ENCODE measurements around the gene SLC9A3. TPM values are rescaled to one million over a fixed set of nuclear protein-coding genes. Genes with fewer than 3 reads are reported as not detected.

SLC9A3 gene
- total RNA-seq, 1 donor from 2014 or later = 1.0 TPM

DNA sequence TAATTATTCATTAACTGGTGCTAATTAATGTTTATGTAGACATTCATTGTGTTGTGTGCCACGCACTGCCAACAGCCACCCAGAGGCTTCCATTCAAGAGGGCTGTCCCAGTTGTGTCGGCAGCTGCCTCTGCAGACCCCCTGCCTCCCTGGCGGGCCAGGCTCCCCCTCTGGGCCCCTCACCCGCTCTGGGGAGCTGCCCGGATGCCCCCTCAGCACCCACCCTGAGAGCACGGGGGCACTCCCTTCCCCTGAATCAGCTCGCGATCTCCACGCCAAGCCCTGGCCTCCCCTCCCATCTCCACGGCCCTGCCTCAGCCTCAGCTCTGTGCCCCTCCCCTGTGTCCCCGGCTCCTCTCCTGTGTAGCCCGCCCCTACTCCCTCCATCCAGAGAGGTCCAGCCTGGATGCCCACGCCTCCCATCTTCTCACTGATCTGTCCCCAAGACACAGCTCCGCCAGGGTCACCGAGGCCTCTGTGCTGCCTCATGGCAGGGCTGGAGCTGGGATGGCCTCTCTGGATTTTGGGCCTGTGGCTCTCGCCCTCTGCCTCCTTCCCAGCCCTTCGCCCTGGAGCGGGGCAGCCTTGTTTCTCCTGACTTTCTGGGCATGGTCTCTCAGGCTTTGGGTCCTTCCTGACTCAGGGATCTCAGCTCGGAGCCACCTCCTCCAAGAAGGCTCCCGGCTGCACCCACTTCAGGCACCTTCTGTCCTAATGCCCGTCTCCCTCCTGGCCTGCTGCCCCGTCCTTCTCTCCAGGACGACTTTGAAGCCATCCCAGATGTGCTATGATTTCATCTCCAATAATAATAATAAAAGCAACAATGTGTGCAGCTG lies 16.0 kb upstream of the SLC9A3 start:
- DNase-seq (ENCODE audit: low spot score) = peak; percentile 54
- intact Hi-C loops (cut with DNase I) = no loop called here

DNA sequence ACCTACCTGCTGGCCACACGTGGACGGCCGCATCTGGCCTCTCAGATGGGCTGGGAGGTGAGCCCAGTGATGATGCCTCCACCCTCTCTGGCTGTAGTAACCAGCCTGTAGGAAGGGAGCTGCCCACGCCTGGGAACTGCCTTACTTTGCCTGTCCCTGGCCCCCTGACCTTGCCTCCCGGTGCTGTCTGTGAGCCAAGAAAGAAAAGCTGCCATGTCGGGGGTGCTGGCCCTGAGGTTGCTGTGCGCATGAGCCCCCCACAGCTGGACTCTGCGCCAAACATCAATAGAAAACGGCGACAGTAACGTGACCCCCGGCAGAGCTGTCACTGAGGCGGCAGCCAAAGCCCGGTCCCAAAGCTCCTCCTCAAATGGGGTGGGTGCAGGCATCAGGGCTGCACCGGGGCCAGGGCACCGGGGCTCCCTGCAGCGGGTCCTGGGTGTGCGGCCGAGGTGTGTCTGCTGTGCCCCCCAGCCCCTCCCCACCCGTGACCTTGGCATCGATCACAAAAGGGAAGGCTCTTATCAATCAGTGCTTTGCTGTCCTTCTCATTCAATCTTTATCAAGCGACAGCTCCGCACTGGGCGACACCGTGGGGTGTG lies 15.3 kb upstream of the SLC9A3 start:
- intact Hi-C loops (cut with DNase I) = no loop called here
- no peak for DNase-seq (ENCODE audit: low spot score)

DNA sequence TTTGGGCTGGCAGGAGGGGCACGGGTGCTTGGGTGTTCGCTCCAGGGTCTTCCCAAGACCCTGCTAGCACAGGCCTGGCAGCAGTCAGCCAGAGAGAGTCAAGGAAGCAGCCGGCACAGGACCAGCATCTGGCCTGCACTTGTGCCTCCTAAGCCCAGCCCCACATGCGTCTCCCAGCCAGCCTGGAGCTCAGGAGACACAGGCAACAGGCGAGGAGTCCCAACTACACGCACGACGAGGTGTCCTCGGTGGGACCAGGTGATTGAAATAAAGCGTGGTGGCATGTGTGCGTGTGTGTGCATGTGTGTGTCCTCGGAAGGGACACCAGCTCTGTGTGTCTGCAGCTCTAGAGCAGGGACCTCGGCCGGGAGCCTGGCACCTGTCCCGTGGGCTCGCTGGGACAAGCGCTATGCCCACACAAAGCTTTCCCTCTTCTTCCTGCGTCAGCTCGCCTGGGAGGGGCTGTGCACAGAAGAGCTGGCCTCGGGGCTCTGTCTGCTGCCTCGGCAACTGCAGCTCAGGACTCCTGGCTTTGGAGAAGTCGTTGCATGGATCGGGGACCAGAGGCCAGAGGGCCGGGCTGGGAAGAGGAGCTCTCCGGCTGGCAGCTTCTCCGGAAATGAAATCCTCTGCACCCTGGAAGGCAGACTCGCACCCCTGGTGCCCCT lies 14.7 kb upstream of the SLC9A3 start:
- intact Hi-C loops (cut with DNase I) = no loop called here
- DNase-seq (ENCODE audit: low spot score) = no peak

DNA sequence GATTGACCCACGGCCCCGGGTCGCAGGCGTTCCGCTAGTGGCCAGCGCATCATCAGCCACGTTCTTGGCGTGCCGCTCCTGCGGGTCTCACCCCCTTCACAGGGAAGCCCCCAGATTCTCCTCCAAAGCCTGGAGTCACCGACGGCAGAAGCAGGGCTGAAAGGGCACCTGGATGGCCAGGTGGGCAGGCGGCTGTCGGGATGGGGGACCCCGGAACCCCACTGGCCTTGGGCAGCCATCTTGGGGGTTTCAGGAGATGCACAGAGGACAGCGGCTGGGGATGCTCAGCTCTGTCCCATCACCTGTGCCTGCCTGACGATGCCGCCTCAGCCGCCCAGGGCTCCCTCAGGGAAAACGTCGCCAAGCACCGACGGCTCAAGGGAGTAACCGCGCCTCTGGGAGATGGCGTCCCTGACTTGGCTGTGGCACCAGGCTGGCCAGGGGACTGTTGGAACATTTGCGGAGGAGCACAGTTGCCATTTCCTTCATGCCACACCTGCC lies 14.1 kb upstream of the SLC9A3 start:
- intact Hi-C loops (cut with DNase I) = no loop called here
- DNase-seq (ENCODE audit: low spot score) = no peak

DNA sequence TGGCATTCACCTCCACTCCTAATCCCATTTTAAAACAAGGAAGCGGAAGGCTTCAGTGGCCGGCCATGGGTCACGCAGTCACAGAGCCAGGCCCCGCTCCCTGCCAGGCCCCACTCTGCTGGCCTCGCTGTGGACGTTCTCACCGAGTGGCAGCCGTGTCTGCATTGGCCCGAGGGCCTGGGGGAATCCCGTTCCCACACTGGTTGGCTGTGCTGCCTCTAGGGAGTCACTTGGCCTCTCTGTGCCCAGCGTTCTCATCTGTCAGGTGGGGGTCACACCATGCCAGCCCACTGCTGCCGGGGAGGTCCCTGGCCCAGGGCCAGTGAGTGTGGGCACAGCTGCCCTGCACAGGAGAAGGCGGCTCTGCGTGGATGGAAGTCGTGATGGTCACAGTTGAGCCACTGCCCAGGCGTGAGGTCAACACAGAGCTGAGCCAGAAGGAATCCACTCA lies 13.4 kb upstream of the SLC9A3 start:
- intact Hi-C loops (cut with DNase I) = no loop called here
- DNase-seq (ENCODE audit: low spot score) = no peak

DNA sequence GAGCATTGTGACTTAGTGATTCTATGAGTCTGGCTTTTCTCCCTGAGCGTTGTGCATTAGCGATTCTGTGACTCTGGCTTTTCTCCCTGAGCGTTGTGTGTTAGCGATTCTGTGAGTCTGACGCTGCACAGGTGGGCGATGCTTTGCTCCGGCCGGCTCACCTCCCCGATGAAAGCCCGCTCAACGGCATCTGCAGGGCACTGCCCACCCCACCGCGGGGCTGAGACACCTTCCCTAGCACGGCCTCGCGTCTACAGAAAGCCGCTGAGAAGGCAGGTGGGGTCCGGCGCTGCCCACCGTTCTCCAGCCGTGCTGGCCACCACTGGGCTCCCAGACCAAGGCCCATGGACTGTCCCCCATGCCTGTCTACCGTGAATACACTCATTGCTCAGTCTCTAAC lies 12.8 kb upstream of the SLC9A3 start:
- intact Hi-C loops (cut with DNase I) = no loop called here
- DNase-seq (ENCODE audit: low spot score) = no peak

DNA sequence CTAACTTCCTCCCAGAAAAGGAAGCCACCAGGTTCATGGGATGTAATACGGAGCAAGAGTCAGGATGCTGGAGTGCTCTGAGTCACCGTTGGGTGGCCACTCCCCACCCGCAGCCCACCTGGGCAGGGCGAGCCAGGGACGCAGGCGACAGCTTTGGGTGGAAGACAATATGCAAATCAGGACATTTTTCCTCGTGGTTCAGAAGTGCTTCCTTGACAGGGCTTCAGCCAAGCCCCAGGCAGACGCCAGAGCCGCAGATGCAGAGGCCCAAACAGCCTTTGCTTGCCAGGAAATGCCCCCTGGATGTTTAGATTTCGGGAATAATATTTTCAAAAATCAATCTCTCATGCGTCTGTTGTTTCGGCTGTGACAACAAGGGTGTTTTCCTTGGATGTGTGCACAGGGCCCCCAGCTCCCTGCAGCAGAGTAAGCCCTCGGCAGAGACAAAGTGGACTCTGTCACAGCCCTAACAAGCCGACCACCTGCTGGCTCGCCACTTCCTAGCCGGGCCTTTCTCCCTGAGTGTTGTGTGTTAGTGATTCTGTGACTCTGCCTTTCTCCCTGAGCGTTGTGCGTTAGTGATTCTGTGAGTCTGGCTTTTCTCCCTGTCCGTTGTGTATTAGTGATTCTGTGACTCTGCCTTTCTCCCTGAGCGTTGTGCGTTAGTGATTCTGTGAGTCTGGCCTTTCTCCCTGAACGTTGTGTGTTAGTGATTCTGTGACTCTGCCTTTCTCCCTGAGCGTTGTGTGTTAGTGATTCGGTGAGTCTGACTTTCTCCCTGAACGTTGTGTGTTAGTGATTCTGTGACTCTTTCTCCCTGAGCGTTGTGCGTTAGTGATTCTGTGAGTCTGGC lies 11.8 kb upstream of the SLC9A3 start:
- intact Hi-C loops (cut with DNase I) = no loop called here

DNA sequence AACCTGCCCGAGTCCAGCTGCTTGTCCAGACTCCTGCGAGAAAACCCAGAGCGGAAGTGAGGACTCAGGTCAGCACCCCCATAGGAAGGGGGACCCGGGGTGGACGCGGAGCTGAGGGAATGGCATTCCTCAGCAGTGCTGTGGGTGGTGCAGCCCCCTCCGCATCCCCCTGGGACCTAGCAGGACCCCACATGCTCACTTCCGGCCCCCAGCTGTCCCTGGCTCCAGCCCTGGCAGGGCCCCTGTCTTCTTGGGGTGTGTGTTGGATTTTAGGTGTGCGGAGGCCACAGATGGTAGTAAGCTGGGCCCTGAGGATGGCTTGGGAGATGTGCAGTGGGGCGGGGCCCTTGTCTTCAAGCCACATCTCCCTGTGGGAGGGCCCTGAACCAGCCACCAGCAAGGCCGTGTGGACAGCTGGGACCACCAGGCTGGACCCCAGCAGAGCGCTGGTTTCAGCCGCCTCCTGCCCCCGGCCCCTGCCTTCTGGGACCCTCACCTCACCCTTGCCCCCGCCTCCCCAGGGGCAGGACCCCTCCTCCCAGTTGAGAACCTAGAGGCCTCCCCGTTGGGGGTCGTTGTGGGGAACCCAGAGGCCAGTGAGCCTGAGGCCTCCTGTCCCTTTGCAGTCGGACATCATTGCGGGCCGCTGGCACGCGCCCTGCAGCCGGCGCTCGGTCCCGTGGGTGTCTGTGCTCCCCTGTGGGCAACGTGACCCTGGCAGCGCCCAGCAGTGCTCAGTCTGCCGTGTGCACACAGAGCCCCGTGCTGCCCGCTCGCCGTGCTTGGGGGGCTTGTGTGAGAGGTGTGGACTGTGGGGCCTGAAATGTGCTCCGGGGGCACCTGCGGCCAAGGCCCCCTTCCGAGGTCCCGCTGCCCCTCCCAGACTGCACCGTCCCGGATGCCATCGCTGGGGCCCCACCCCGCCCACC lies 10.8 kb upstream of the SLC9A3 start:
- DNase-seq (ENCODE audit: low spot score) = no peak
- intact Hi-C loops (cut with DNase I) = no loop called here

More for the DNA sequence above, 11.8 kb upstream of the SLC9A3 start:
- DNase-seq (ENCODE audit: low spot score) = no peak

DNA sequence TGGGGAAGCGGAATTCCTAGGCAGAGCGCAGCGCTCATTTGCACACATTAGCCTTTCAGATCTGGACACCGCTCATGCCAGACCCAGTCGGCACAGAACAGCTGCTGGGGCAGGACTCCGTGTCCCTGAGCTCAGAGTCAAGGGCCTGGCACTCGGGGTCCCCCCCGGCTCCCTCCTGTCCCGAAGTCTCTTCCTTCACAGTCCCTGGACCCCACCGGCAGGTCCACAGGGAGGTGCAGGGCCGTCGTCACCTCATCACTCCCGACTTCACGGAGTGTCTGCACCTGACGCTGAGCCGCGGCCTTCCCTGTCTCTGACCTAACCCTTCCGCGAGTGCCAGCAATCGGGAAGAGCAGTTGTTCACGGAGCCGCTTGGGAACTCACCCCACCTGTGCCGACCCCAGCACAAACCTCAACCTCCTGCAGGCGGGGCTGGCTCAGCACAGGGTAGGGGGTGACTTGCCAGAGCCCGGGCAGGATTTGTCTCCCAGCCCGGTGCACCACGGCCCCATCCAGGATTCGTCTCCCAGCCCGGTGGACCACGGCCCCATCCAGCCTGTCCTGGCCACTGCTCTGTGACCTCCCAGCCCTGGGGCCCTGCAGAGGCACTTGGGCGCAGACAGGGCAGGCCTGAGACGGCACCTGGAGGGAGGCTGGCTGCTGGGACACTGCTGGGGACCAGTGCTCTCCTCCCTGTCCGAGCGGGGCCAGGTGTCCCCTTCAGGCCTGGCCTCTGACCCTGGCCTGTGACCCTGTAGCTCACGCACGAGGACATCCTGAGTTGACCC lies 9.9 kb upstream of the SLC9A3 start:
- intact Hi-C loops (cut with DNase I) = no loop called here
- DNase-seq (ENCODE audit: low spot score) = no peak

DNA sequence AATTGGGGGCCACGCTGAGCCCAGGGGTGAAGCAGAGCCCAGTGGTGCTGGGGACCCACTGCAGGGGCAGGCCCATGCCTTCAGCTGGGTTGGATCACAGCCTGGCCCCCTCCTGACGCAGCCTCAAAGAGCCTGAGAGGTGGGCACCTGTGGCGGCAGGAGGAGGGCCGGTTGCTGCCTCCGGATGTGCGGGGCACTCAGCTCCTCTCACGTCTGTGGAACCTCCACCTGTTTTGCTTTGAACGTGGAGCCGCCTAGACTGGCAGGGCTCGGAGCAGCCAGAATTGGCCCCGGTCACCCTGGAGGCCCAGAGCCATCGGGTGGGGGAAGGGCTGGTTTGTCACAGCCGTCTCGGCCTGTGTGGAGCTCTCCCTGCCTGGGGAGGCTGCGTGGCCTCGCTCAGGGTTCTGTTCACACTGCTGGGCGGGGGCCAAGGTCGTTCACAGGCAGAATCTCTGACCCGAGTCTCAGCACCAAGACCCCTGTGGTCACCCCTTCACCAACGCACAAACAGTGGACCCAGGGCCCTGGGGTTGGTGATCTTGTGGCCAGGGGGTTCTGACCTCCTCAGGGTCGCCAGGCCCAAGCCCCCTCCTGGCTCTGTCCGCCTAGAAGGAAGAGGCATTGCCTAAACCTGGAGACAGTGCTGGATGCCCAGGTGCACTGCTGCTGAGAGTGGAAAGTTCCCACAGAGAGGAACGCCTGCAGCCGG lies 9.2 kb upstream of the SLC9A3 start:
- no peak for DNase-seq (ENCODE audit: low spot score)
- intact Hi-C loops (cut with DNase I) = no loop called here

DNA sequence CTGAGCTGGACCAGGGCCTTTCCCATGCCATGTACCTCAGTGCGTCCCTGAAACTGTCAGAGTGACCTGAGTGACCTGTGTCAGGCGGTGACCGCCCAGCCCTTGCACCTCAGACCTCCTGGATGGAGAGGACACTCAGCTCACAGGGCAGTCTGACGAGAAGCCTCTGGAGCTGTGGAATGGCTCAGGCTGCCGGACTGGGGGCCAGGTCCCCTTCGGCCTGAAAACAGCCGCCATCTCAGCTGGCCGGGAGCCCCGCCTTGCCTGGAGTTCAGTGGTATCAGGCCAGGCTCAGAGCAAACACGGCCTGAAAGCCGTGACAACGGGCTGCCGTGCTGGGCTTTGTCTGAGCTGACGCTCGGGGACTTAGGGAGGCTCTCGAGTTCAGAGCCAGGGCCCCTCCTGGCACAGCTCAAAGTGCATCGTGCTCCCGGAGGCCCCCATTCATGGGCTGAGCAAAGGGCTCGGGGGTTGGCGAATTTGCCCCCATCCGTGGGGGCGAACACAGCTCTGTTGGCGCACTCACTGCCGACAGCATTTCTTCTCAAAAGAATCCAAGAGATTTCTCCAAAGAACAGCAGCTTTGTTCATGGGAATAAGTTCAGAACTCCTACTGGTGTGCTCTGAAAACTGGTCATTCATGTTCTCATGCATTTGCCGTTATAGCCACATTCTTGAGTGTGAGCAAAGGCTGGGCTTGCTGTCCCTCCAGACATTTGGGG lies 8.4 kb upstream of the SLC9A3 start:
- DNase-seq (ENCODE audit: low spot score) = no peak
- intact Hi-C loops (cut with DNase I) = no loop called here

DNA sequence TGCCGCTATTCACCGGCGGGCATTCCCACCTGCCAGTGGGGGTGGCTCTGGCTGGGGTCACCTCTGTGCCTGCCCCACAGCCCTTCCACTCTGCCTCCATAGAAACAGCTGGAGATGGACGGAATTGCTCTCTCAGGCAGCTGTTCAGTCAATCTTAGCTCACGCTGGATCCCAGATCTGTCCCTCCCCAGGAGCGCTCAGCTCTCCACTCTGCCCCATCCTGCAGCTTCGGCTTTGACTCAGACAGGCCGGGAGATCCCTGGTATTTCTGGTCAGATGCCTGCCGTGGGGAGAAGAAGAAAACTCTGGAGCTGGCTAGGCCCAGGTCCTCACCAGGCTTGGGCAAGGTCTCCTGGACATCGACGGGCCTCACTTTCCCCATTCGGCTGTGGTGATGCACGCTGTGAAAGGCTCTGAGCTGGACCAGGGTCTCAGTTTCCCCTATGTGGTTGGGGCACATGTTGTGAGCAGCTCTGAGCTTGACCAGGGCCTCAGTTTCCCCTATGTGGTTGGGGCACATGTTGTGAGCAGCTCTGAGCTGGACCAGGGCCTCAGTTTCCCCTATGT lies 7.6 kb upstream of the SLC9A3 start:
- intact Hi-C loops (cut with DNase I) = no loop called here
- no peak for DNase-seq (ENCODE audit: low spot score)

DNA sequence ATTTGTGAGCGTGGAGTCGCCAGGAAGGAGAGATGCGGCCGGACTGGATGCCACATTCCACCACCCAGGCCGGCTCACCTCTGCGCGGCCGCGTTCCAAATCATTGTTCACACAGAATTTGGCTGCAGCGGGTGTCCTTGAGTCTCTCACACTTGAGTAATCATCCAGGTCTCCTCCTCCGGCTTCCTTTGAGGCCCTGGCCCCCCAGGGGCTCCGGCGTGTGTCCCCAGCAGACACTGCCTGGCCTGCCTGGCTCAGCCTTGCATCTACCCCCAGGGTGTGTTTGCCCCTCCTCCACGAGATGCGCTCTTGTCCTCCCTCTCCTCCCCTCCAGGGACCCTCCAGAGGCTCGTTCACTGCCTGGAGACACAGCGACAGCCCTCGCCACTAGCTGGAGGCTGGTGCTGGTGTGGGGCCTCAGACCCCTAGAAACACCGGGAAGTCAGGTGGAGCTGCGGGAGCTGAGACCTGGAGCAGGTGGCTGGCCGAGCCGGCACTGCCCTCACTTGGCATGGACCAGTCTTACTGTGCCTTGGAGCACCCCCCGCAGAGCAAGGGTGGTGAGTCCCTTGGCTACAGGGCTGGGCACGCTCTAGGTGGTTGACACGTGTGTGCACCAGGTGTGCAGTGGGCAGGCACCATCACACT lies 7.0 kb upstream of the SLC9A3 start:
- no peak for DNase-seq (ENCODE audit: low spot score)
- intact Hi-C loops (cut with DNase I) = no loop called here

DNA sequence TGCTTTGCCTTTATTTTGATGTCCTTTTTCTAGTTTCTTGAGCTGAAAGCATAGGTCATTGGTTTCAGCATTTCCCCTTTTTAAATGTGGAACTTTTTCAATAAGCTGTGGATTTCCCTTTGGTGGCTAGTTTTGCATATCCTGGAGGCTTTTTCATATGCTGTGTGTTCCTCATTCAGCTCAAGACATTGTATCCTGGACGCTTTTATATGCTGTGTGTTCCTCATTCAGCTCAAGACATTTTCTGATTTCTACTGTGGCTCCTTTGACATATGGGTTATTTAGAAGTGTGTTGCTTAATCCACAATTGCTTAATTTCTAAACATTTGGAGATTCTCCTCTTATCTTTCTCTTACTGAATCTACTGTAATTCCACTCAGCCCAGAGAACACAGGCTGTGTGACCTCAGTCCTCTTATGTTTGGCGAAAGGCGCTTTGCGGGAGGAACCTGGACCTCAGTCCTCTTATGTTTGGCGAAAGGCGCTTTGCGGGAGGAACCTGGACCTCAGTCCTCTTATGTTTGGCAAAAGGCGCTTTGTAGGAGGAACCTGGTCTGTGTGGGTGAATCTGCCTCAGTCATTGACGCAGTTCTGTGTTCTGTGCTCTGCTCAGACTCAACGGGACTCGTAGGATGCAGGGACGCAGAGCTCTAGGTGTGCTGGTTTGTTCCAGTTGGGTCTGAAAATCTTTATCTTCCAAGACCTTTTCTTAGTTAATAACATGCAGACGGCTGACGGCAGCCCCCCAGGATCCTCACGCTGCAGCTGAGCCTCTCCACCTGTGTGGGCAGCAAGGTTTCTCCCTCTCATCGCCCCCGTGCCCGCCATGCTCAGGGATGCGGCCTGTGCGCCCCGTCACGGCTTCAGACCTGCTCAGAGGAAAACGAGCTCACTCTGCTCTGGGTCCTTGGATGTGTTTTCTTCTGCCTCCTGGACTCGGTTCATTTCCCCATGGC lies 6.0 kb upstream of the SLC9A3 start:
- intact Hi-C loops (cut with DNase I) = no loop called here
- DNase-seq (ENCODE audit: low spot score) = no peak

All from cardiac septum (tissue), 1 donor.